Measurements from ENCODE around the gene OR8K5. TPM values are rescaled to one million over a fixed set of nuclear protein-coding genes. Genes with fewer than 3 reads are reported as not detected.

OR8K5 gene
- total RNA-seq, 3 donors from 2014 or later (not counting 1 experiment from before 2014, with no cell fraction given), result not detected

GRCh38 chr11:56188602-56189001, 28.5 kb upstream of the OR8K5 start:
- no peaks in the 10 kb centered on the region for H3K36me3 ChIP-seq (ENCODE audit: control insufficient read depth, insufficient read depth, low read length)
- no peak overlapping the region for H3K27ac ChIP-seq (ENCODE audit: low read length)
- H3K4me3 Mint-ChIP-seq, result no peak overlapping the region
- ATAC-seq (no peak), DNase-seq (no peak)
- no peaks in the 10 kb centered on the region for H3K27me3 Mint-ChIP-seq (ENCODE audit: low read depth in 2 of 2)
- no peak overlapping the region for H3K4me3 ChIP-seq (ENCODE audit: low read length)
- intact Hi-C loops (cut with micrococcal nuclease), result no loop called here
- H3K27ac Mint-ChIP-seq, result no peak overlapping the region
- peaks cover 5% of the 10 kb centered on the region for H3K9me3 ChIP-seq (ENCODE audit: control insufficient read depth, insufficient read depth, low read length)
- H3K4me1 ChIP-seq (ENCODE audit: control insufficient read depth, insufficient read depth, low read length), result no peaks in the 10 kb centered on the region
- H3K4me1 Mint-ChIP-seq, result no peaks in the 10 kb centered on the region
- H3K27me3 ChIP-seq (ENCODE audit: control insufficient read depth, insufficient read depth, low read length), result no peaks in the 10 kb centered on the region
- TF ChIP-seq, protein P1, sequence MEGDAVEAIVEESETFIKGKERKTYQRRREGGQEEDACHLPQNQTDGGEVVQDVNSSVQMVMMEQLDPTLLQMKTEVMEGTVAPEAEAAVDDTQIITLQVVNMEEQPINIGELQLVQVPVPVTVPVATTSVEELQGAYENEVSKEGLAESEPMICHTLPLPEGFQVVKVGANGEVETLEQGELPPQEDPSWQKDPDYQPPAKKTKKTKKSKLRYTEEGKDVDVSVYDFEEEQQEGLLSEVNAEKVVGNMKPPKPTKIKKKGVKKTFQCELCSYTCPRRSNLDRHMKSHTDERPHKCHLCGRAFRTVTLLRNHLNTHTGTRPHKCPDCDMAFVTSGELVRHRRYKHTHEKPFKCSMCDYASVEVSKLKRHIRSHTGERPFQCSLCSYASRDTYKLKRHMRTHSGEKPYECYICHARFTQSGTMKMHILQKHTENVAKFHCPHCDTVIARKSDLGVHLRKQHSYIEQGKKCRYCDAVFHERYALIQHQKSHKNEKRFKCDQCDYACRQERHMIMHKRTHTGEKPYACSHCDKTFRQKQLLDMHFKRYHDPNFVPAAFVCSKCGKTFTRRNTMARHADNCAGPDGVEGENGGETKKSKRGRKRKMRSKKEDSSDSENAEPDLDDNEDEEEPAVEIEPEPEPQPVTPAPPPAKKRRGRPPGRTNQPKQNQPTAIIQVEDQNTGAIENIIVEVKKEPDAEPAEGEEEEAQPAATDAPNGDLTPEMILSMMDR (IDR thresholded peaks at IDR 0.05), result no peak
- peaks cover 17 to 22% of the 10 kb centered on the region in 2 donors for H3K9me3 Mint-ChIP-seq
- H3K36me3 Mint-ChIP-seq, result peaks cover 3% of the 10 kb centered on the region
- whole genome bisulfite sequencing (ENCODE audit: insufficient coverage), result 79% methylated on average over 3 of the region's 3 CpGs

DNA sequence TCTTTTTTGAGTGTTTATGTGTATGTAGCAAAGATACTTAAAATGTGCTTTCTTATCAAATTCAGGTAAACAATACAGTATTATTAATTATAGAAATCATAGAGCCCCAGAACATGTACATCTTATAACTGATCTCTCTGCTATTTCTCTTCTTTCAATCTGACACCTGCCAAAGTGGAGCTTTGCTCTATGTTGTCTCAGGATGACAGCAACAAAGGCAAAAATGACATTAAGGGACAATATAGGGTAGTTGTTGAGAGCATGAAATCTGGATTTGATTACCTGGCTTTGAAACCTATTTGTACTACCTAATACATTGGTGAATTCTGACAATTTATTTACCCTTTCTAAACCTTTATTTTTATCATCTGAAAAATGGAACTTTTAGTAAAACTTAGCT, 23.3 kb upstream of the OR8K5 start:
- Mint-ChIP-seq H3K9me3 (peaks cover 16 to 20% of the 10 kb centered on the region in 2 donors), H3K27ac (no peak overlapping the region), H3K36me3 (peaks cover 6% of the 10 kb centered on the region), H3K4me3 (no peak overlapping the region), H3K27me3 (ENCODE audit: low read depth in 2 of 2) (no peaks in the 10 kb centered on the region), H3K4me1 (no peaks in the 10 kb centered on the region)
- no peak for DNase-seq
- Histone ChIP-seq H3K9me3 (ENCODE audit: control insufficient read depth, insufficient read depth, low read length) (peaks cover 7% of the 10 kb centered on the region), H3K27me3 (ENCODE audit: control insufficient read depth, insufficient read depth, low read length) (no peaks in the 10 kb centered on the region), H3K4me1 (ENCODE audit: control insufficient read depth, insufficient read depth, low read length) (no peaks in the 10 kb centered on the region), H3K27ac (ENCODE audit: low read length) (no peak overlapping the region), H3K36me3 (ENCODE audit: control insufficient read depth, insufficient read depth, low read length) (no peaks in the 10 kb centered on the region), H3K4me3 (ENCODE audit: low read length) (no peak overlapping the region)
- intact Hi-C loops (cut with micrococcal nuclease), result no loop called here
- TF ChIP-seq, protein P1 (IDR thresholded peaks at IDR 0.05), result no peak
- ATAC-seq, result no peak

DNA sequence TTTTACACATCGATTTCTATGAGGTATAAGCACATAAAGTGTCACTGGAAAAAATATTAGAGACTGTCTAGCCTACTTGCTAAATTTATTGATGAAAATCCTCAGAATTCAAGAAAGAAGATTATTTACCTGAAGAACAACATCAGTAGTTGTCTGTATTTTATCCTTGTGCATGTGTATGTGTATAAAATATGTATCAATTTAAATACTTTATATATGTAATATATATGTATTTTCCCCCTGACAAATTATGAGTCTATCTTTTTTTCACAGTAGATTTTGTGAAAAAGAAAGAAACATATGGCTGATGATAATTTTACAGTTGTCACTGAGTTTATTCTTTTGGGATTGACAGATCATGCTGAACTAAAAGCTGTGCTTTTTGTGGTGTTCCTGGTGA, 16.2 kb upstream of the OR8K5 start, which contains the start of gene OR5J2:
Gene OR5J2 (plus strand): TSS at position 301 of the 400 bp plus-strand sequence. CDS start 0 bp downstream, at position 301.
- intact Hi-C loops (cut with micrococcal nuclease), result no loop called here
- no peak for DNase-seq
- Mint-ChIP-seq H3K4me3 (no peak within 1 kb of the TSS), H3K9me3 (peaks cover 9 to 10% of the 10 kb centered on the region in 2 donors), H3K4me1 (no peaks in the 10 kb centered on the region), H3K27me3 (ENCODE audit: low read depth in 2 of 2) (no peaks in the 10 kb centered on the region), H3K36me3 (peaks cover 6% of the 10 kb centered on the region), H3K27ac (no peak within 1 kb of the TSS)
- Histone ChIP-seq H3K27me3 (ENCODE audit: control insufficient read depth, insufficient read depth, low read length) (no peaks in the 10 kb centered on the region), H3K27ac (ENCODE audit: low read length) (no peak within 1 kb of the TSS), H3K36me3 (ENCODE audit: control insufficient read depth, insufficient read depth, low read length) (no peaks in the 10 kb centered on the region), H3K9me3 (ENCODE audit: control insufficient read depth, insufficient read depth, low read length) (peaks cover 7% of the 10 kb centered on the region), H3K4me1 (ENCODE audit: control insufficient read depth, insufficient read depth, low read length) (no peaks in the 10 kb centered on the region), H3K4me3 (ENCODE audit: low read length) (no peak within 1 kb of the TSS)
- no CpG with 5 or more reads among the region's 1 CpG for WGBS (ENCODE audit: insufficient coverage)
- no peak for ATAC-seq
- TF ChIP-seq, protein P1 (IDR thresholded peaks at IDR 0.05), result no peak

- 47% methylated on average over 3 of the region's 3 CpGs for WGBS (ENCODE audit: insufficient coverage)
- Histone ChIP-seq H3K27ac (ENCODE audit: low read length) (no peak overlapping the region), H3K9me3 (ENCODE audit: control insufficient read depth, insufficient read depth, low read length) (peaks cover 3% of the 10 kb centered on the region), H3K27me3 (ENCODE audit: control insufficient read depth, insufficient read depth, low read length) (no peaks in the 10 kb centered on the region), H3K36me3 (ENCODE audit: control insufficient read depth, insufficient read depth, low read length) (no peaks in the 10 kb centered on the region), H3K4me1 (ENCODE audit: control insufficient read depth, insufficient read depth, low read length) (no peaks in the 10 kb centered on the region), H3K4me3 (ENCODE audit: low read length) (no peak overlapping the region)
- no peaks in the 10 kb centered on the region for H3K27me3 Mint-ChIP-seq (ENCODE audit: low read depth in 2 of 2)
- H3K4me1 Mint-ChIP-seq, result no peaks in the 10 kb centered on the region
- H3K27ac Mint-ChIP-seq, result no peak overlapping the region
- DNase-seq, result no peak
- H3K36me3 Mint-ChIP-seq, result peaks cover 5% of the 10 kb centered on the region
- intact Hi-C loops (cut with micrococcal nuclease), result no loop called here
- peaks cover 13 to 18% of the 10 kb centered on the region in 2 donors for H3K9me3 Mint-ChIP-seq
- H3K4me3 Mint-ChIP-seq, result no peak overlapping the region
- TF ChIP-seq, protein P1 (IDR thresholded peaks at IDR 0.05), result no peak
- ATAC-seq, result no peak
These were observed 12.2 kb upstream of the OR8K5 start for GRCh38 chr11:56172256-56172830.
